Ishikawa (cell line): ENCODE measurements around the gene TBC1D22A.
A peak's percentile ranks its signal among the peaks of the same experiment; 100 is the strongest.

Source experiments
- CEBPB ChIP-seq: IDR thresholded peaks from 2 replicates; pipeline ENCODE4 v1.6.1; 2012
- EGR1 ChIP-seq: IDR thresholded peaks from 2 replicates; pipeline ENCODE4 v1.6.1; 2012
- EP300 ChIP-seq: IDR thresholded peaks from 2 replicates; pipeline ENCODE4 v1.6.1; 2012; ENCODE audit warnings: borderline replicate concordance
- FOXM1 ChIP-seq: IDR thresholded peaks from 2 replicates; pipeline ENCODE4 v1.6.1; 2012; ENCODE audit warnings: low read depth, borderline replicate concordance
- NFIC ChIP-seq: IDR thresholded peaks from 2 replicates; pipeline ENCODE4 v1.6.1; 2012
- RAD21 ChIP-seq: IDR thresholded peaks from 2 replicates; pipeline ENCODE4 v1.6.1; 2012; ENCODE audit warnings: low read depth
- TCF12 ChIP-seq: IDR thresholded peaks from 2 replicates; pipeline ENCODE4 v1.6.1; 2012; ENCODE audit warnings: low read depth
- TEAD4 ChIP-seq: IDR thresholded peaks from 2 replicates; pipeline ENCODE4 v1.6.1; 2012
- YY1 ChIP-seq: IDR thresholded peaks from 2 replicates; pipeline ENCODE4 v1.6.1; 2012; ENCODE audit warnings: low read depth
- ZBTB7A ChIP-seq: IDR thresholded peaks from 2 replicates; pipeline ENCODE4 v1.6.1; 2012; ENCODE audit warnings: low read depth
- TF ChIP-seq, protein P1 (sequence below): IDR thresholded peaks from 2 replicates; pipeline ENCODE4 v1.6.1; 2012; ENCODE audit warnings: low read depth, mild to moderate bottlenecking
- TF ChIP-seq, protein P2 (sequence below): IDR thresholded peaks from 2 replicates; pipeline ENCODE4 v1.6.1; 2012

DNA sequence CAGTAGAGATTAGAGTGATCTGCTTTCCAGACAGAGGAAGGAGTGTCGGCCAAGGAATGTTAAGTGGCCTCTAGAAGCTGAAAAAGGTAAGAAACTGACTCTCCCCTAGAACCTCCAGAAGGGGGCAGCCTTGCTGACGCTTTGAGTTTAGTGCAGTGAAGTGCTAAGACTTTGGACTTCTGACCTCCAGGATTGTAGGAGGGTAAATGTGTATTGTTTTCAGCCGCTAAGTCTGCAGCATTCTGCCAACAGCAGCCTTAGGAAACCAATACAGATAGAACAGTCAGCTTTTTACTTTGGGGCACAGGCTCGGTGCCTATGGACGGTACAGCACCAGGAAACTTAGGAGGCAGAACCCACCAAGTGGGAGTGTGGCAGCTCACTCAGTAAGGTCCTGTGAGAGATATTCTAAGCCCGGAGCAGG is 3.6 kb upstream of the TBC1D22A start:
- TF ChIP-seq NFIC (no peak), TCF12 (no peak), EGR1 (no peak), EP300 (no peak), CEBPB (no peak), YY1 (no peak), ZBTB7A (no peak), TEAD4 (peak; percentile 51; the same call in 1 of the 2 replicates), RAD21 (peak; percentile 81), FOXM1 (no peak)
- TF ChIP-seq, protein P1, sequence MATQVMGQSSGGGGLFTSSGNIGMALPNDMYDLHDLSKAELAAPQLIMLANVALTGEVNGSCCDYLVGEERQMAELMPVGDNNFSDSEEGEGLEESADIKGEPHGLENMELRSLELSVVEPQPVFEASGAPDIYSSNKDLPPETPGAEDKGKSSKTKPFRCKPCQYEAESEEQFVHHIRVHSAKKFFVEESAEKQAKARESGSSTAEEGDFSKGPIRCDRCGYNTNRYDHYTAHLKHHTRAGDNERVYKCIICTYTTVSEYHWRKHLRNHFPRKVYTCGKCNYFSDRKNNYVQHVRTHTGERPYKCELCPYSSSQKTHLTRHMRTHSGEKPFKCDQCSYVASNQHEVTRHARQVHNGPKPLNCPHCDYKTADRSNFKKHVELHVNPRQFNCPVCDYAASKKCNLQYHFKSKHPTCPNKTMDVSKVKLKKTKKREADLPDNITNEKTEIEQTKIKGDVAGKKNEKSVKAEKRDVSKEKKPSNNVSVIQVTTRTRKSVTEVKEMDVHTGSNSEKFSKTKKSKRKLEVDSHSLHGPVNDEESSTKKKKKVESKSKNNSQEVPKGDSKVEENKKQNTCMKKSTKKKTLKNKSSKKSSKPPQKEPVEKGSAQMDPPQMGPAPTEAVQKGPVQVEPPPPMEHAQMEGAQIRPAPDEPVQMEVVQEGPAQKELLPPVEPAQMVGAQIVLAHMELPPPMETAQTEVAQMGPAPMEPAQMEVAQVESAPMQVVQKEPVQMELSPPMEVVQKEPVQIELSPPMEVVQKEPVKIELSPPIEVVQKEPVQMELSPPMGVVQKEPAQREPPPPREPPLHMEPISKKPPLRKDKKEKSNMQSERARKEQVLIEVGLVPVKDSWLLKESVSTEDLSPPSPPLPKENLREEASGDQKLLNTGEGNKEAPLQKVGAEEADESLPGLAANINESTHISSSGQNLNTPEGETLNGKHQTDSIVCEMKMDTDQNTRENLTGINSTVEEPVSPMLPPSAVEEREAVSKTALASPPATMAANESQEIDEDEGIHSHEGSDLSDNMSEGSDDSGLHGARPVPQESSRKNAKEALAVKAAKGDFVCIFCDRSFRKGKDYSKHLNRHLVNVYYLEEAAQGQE = no peak
- TF ChIP-seq, protein P2, sequence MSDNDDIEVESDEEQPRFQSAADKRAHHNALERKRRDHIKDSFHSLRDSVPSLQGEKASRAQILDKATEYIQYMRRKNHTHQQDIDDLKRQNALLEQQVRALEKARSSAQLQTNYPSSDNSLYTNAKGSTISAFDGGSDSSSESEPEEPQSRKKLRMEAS = no peak
